GM23338 (cell line): Measurements from ENCODE around the gene C2orf72.

Experiments
- CREB1 ChIP-seq: fragments of 250-450 bp; sonication (Bioruptor Pico); IDR thresholded peaks from 2 replicates; pipeline ENCODE4 v1.5.0; 2020; ENCODE audit warnings: low read depth, mild to moderate bottlenecking, moderate library complexity
- CTCF ChIP-seq, 2 experiments: fragments of 200-600 bp in 1 of 2; sonication (generic) in 1 of 2; conservative IDR thresholded peaks; 2 replicates each; pipeline versions ENCODE4 v1.5.1 to v1.6.1; 2016 to 2017; ENCODE audit warnings: antibody characterized with exemption in 2 of 2, low read depth in 2 of 2, mild to moderate bottlenecking in 2 of 2, moderate library complexity in 1 of 2
- ETS1 ChIP-seq: IDR thresholded peaks from 2 replicates; pipeline ENCODE4 v1.6.1; 2016; ENCODE audit warnings: antibody characterized with exemption
- EZH2 ChIP-seq: fragments of 200-600 bp; sonication (generic); IDR thresholded peaks from one replicate; pipeline ENCODE4 v1.8.0; 2017; ENCODE audit warnings: antibody characterized with exemption, mild to moderate bottlenecking, low read depth; ENCODE audit not compliant: unreplicated experiment
- EZH2phosphoT487 ChIP-seq: fragments of 200-600 bp; sonication (generic); IDR thresholded peaks from one replicate; pipeline ENCODE4 v1.8.1; 2018; ENCODE audit warnings: antibody characterized with exemption; ENCODE audit not compliant: unreplicated experiment
- JUNB ChIP-seq: IDR thresholded peaks from one replicate; pipeline ENCODE4 v1.6.1; 2016; ENCODE audit warnings: antibody characterized with exemption; ENCODE audit not compliant: unreplicated experiment
- POLR2AphosphoS5 ChIP-seq: IDR thresholded peaks from 2 replicates; pipeline ENCODE4 v1.6.1; 2016; ENCODE audit warnings: antibody characterized with exemption, low read depth
- REST ChIP-seq: IDR thresholded peaks from one replicate; pipeline ENCODE4 v1.6.1; 2018; ENCODE audit warnings: antibody characterized with exemption; ENCODE audit not compliant: unreplicated experiment
- ZNF114 ChIP-seq: fragments of 250-450 bp; sonication (Bioruptor Pico); IDR thresholded peaks from 2 replicates; pipeline ENCODE4 v1.5.0; 2020; ENCODE audit warnings: mild to moderate bottlenecking, moderate library complexity

- TF ChIP-seq CTCF (conservative IDR thresholded peaks at IDR 0.05; ENCODE audit: low read depth in 2 of 2) = no peak
- TF ChIP-seq ZNF114 (CRISPR knock-in tag) = no peak
- no peak for TF ChIP-seq EZH2phosphoT487
- TF ChIP-seq EZH2 = no peak
- TF ChIP-seq POLR2AphosphoS5 = no peak
- TF ChIP-seq REST = no peak
- no peak for TF ChIP-seq JUNB
- TF ChIP-seq ETS1 = no peak
- no peak for TF ChIP-seq CREB1 (CRISPR knock-in tag)
Observed at GRCh38 chr2:231036131-231036530, 1.2 kb upstream of the C2orf72 start.
